Fibroblast of upper back skin (primary cell): ENCODE measurements around the gene MPLKIP.
"Not testable (repeated sequence)": the region's sequence is repeated elsewhere in the genome, so short reads cannot be mapped to it uniquely, and the experiment has no call there.

ENCODE experiments used
- DNase-seq: peaks from one replicate; pipeline ENCODE4 v3.0.0-alpha.2; 2013

MPLKIP gene

GRCh38 chr7:40122940-40123254 is 11.5 kb downstream of the MPLKIP start:
- DNase-seq: no peak

- DNase-seq: not testable (repeated sequence)
Observed at GRCh38 chr7:40122100-40122939, 12.1 kb downstream of the MPLKIP start.

GRCh38 chr7:40120020-40120419 is 14.4 kb downstream of the MPLKIP start:
- DNase-seq: no peak

GRCh38 chr7:40118201-40118600 is 16.2 kb downstream of the MPLKIP start:
- DNase-seq: not testable (repeated sequence)

GRCh38 chr7:40117199-40117598 is 17.2 kb downstream of the MPLKIP start:
- DNase-seq: not testable (repeated sequence)

GRCh38 chr7:40115936-40116335 is 18.5 kb downstream of the MPLKIP start:
- no peak for DNase-seq

- peak; percentile 10 for DNase-seq
Observed at GRCh38 chr7:40105879-40106473, 28.4 kb downstream of the MPLKIP start.

- DNase-seq: no peak
Observed at GRCh38 chr7:40102897-40103296, 31.5 kb downstream of the MPLKIP start.

GRCh38 chr7:40101201-40101600 is 33.2 kb downstream of the MPLKIP start:
- DNase-seq: no peak

GRCh38 chr7:40099837-40100236 is 34.6 kb downstream of the MPLKIP start:
- no peak for DNase-seq

- DNase-seq: no peak
Observed at GRCh38 chr7:40098810-40099209, 35.6 kb downstream of the MPLKIP start.

- peak; percentile 20 for DNase-seq
Observed at GRCh38 chr7:40097728-40098127, 36.7 kb downstream of the MPLKIP start.

- DNase-seq: no peak
Observed at GRCh38 chr7:40095695-40096327, 38.6 kb downstream of the MPLKIP start.

GRCh38 chr7:40095230-40095629 is 39.2 kb downstream of the MPLKIP start:
- no peak for DNase-seq

GRCh38 chr7:40093631-40094350 is 40.6 kb downstream of the MPLKIP start:
- no peak for DNase-seq

- no peak for DNase-seq
Observed at GRCh38 chr7:40092182-40092581, 42.2 kb downstream of the MPLKIP start.

- no peak for DNase-seq
Observed at GRCh38 chr7:40077849-40078248, 56.6 kb downstream of the MPLKIP start.
